HG03378 (cell line): ENCODE results near the gene PYDC1.
"Not testable (repeated sequence)": the region's sequence is repeated elsewhere in the genome, so short reads cannot be mapped to it uniquely, and the experiment has no call there.

Source experiments
- ATAC-seq: cut with Tn5 transposase; IDR thresholded peaks from one replicate; pipeline ENCODE4 v1.9.1; 2021; ENCODE audit warnings: mild to moderate bottlenecking, moderate library complexity; ENCODE audit not compliant: unreplicated experiment

PYDC1 gene

GRCh38 chr16:31223044-31223443, 6.1 kb upstream of the PYDC1 start:
- no peak for ATAC-seq

- no peak for ATAC-seq
Measured at GRCh38 chr16:31221357-31222160, 4.6 kb upstream of the PYDC1 start.

GRCh38 chr16:31219154-31219741, 2.3 kb upstream of the PYDC1 start:
- no peak for ATAC-seq

- no peak for ATAC-seq
Measured at GRCh38 chr16:31217136-31217530, 198 bp upstream of the PYDC1 start.

- no peak for ATAC-seq
Measured at GRCh38 chr16:31215287-31216162, 1.4 kb downstream of the PYDC1 start.

- no peak for ATAC-seq
Measured at GRCh38 chr16:31214708-31215286, 2.1 kb downstream of the PYDC1 start.

- no peak for ATAC-seq
Measured at GRCh38 chr16:31213877-31214707, 2.8 kb downstream of the PYDC1 start, which contains the start of gene TRIM72. TRIM72 (plus strand) TSS chr16:31214119; CDS start chr16:31214739, 620 bp downstream.

GRCh38 chr16:31213342-31213741, 3.6 kb downstream of the PYDC1 start:
- ATAC-seq = no peak

- ATAC-seq = no peak
Measured at GRCh38 chr16:31206776-31207175, 10.2 kb downstream of the PYDC1 start.

GRCh38 chr16:31204871-31205666, 11.9 kb downstream of the PYDC1 start:
- ATAC-seq = no peak

GRCh38 chr16:31202414-31203375, 14.2 kb downstream of the PYDC1 start, which contains the start of gene PYCARD:
PYCARD (minus strand) TSS chr16:31202760; CDS start chr16:31202690, 70 bp downstream.
- ATAC-seq = peak; percentile 22

GRCh38 chr16:31201582-31202413, 15.1 kb downstream of the PYDC1 start:
- peak; percentile 35 for ATAC-seq

- ATAC-seq = no peak
Measured at GRCh38 chr16:31200821-31201568, 15.9 kb downstream of the PYDC1 start.

GRCh38 chr16:31200111-31200510, 16.8 kb downstream of the PYDC1 start:
- ATAC-seq = not testable (repeated sequence)

GRCh38 chr16:31199430-31200041, 17.4 kb downstream of the PYDC1 start:
- no peak for ATAC-seq
